Prostate gland (tissue), 2 donors: ENCODE results near the gene NUP210.

ENCODE experiments used
- POLR2A ChIP-seq: fragments of 450-650 bp; IDR thresholded peaks from one replicate; pipeline ENCODE4 v1.6.1; 2016; ENCODE audit warnings: antibody characterized with exemption, mild to moderate bottlenecking
- POLR2AphosphoS5 ChIP-seq: sonication (generic); formaldehyde crosslinking; IDR thresholded peaks from one replicate; pipeline ENCODE4 v1.6.1; 2017; ENCODE audit warnings: antibody characterized with exemption
- TF ChIP-seq, protein P1 (sequence below), 4 experiments: fragments of 200-600 bp in 2 of 4; fragments of 450-650 bp in 2 of 4; sonication (generic) in 2 of 4; IDR thresholded peaks; 1 replicate in 3 of 4; 2 replicates in 1 of 4; pipeline ENCODE4 v1.5.1; 2016 to 2019; ENCODE audit warnings: antibody characterized with exemption in 4 of 4, mild to moderate bottlenecking in 2 of 4, moderate library complexity in 2 of 4

- TF ChIP-seq, protein P1, sequence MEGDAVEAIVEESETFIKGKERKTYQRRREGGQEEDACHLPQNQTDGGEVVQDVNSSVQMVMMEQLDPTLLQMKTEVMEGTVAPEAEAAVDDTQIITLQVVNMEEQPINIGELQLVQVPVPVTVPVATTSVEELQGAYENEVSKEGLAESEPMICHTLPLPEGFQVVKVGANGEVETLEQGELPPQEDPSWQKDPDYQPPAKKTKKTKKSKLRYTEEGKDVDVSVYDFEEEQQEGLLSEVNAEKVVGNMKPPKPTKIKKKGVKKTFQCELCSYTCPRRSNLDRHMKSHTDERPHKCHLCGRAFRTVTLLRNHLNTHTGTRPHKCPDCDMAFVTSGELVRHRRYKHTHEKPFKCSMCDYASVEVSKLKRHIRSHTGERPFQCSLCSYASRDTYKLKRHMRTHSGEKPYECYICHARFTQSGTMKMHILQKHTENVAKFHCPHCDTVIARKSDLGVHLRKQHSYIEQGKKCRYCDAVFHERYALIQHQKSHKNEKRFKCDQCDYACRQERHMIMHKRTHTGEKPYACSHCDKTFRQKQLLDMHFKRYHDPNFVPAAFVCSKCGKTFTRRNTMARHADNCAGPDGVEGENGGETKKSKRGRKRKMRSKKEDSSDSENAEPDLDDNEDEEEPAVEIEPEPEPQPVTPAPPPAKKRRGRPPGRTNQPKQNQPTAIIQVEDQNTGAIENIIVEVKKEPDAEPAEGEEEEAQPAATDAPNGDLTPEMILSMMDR (IDR thresholded peaks at IDR 0.05) = no peak
- no peak for TF ChIP-seq POLR2AphosphoS5
- TF ChIP-seq POLR2A = no peak
Measured at GRCh38 chr3:13274551-13275332, 145.4 kb downstream of the NUP210 start.
